Gastroesophageal sphincter (tissue), 4 donors: ENCODE measurements around the gene SND1. TPM values are rescaled to one million over a fixed set of nuclear protein-coding genes. Genes with fewer than 3 reads are reported as not detected.
"Not testable (repeated sequence)": the region's sequence is repeated elsewhere in the genome, so short reads cannot be mapped to it uniquely, and the experiment has no call there.

ENCODE experiments used
- ATAC-seq: fragments of 150-250 bp; one replicate; pipeline ENCODE4 v1.9.1; 2016; ENCODE audit warnings: mild to moderate bottlenecking, moderate library complexity
- H3K27ac ChIP-seq, 4 donors: fragments of 200-600 bp; sonication (generic) in 3 of 4; 1 replicate in 3 of 4; 2 replicates in 1 of 4; pipeline ENCODE4 v1.5.1; 2016 to 2019
- H3K27me3 ChIP-seq: fragments of 200-600 bp; sonication (generic); one replicate; pipeline ENCODE4 v1.5.1; 2019
- H3K36me3 ChIP-seq, 2 donors: fragments of 200-600 bp; sonication (generic); one replicate each; pipeline ENCODE4 v1.5.1; 2019; ENCODE audit warnings: control low read depth in 1 of 2
- H3K4me1 ChIP-seq, 3 donors: fragments of 200-600 bp; sonication (generic); 1 replicate in 2 of 3; 2 replicates in 1 of 3; pipeline ENCODE4 v1.5.1; 2016 to 2019; ENCODE audit warnings: control low read depth in 2 of 3
- H3K4me3 ChIP-seq, 2 donors: fragments of 200-600 bp; sonication (generic); one replicate each; pipeline ENCODE4 v1.5.1; 2019; ENCODE audit warnings: mild to moderate bottlenecking in 1 of 2, moderate library complexity in 1 of 2
- H3K9me3 ChIP-seq, 3 donors: fragments of 200-600 bp; sonication (generic); one replicate each; pipeline ENCODE4 v1.5.1; 2017 to 2019; ENCODE audit warnings: control low read depth in 2 of 3
- EP300 ChIP-seq: sonication (generic); formaldehyde crosslinking; IDR thresholded peaks from one replicate; pipeline ENCODE4 v1.6.1; 2017; ENCODE audit warnings: antibody characterized with exemption, mild to moderate bottlenecking
- POLR2A ChIP-seq, 2 donors: fragments of 450-650 bp; IDR thresholded peaks; one replicate each; pipeline ENCODE4 v1.6.1; 2017; ENCODE audit warnings: antibody characterized with exemption in 2 of 2, mild to moderate bottlenecking in 2 of 2, moderate library complexity in 1 of 2
- POLR2AphosphoS5 ChIP-seq: sonication (generic); formaldehyde crosslinking; IDR thresholded peaks from one replicate; pipeline ENCODE4 v1.6.1; 2017; ENCODE audit warnings: antibody characterized with exemption
- WGBS, 2 donors: methylation state at CpG; one replicate each; pipeline ENCODE4 v1.1.5; 2018; ENCODE audit warnings: low coverage in 1 of 2; 5-methylcytosine and 5-hydroxymethylcytosine counted together
- total RNA-seq, 4 donors: library from RNA; depleted of rRNA; stranded (reverse); fragments of >200 nt; gene quantifications; one replicate each; pipeline ENCODE4 v1.1.0, GENCODE V29; 2016
- TF ChIP-seq, protein P1 (sequence below), 4 experiments: fragments of 200-600 bp in 2 of 4; fragments of 450-650 bp in 2 of 4; sonication (generic) in 1 of 4; IDR thresholded peaks; one replicate each; pipeline ENCODE4 v1.5.1; 2017 to 2019; ENCODE audit warnings: antibody characterized with exemption in 4 of 4, mild to moderate bottlenecking in 2 of 4, moderate library complexity in 2 of 4

Gene SND1
- total RNA-seq, 4 donors from 2014 or later = 97.1 to 119 (median 103) TPM

- no peaks in the 10 kb centered on the region for H3K9me3 ChIP-seq
- no peak overlapping the region for H3K4me3 ChIP-seq
- H3K4me1 ChIP-seq = peaks cover 0 to 9% (median 0%) of the 10 kb centered on the region in 3 donors
- no peak for TF ChIP-seq POLR2A (IDR thresholded peaks at IDR 0.05)
- no peak overlapping the region for H3K27ac ChIP-seq
- ATAC-seq = no peak
- H3K27me3 ChIP-seq = no peaks in the 10 kb centered on the region
- 0 to 60% methylated on average over 1 to 2 of the region's 2 CpGs for WGBS, 2 donors
- no peaks in the 10 kb centered on the region for H3K36me3 ChIP-seq
These were observed 16.0 kb downstream of the SND1 start for GRCh38 chr7:127667759-127668530.

DNA sequence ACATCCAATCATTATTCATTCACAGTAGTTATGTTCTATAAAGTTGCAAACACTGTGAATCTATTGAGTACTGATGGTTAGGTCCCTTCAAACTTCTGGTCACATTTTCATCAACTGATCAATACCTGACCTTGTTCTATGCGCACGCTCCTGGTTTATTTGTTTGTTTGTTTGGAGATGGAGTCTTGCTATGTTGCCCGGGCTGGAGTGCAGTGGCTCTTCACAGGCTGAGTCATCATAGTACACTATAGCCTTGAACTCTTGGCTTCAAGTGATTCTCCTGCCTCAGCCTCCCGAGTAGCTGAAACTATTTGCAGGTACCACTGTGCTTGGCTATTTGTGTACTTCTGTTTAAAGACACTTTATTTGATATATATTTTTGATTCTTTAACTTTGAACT is 19.3 kb downstream of the SND1 start:
- peaks cover 0 to 17% (median 0%) of the 10 kb centered on the region in 3 donors for H3K4me1 ChIP-seq
- 89 to 94% methylated on average over 4 of the region's 4 CpGs for WGBS, 2 donors
- H3K4me3 ChIP-seq = no peak overlapping the region
- TF ChIP-seq EP300 = no peak
- no peak for TF ChIP-seq POLR2A (IDR thresholded peaks at IDR 0.05)
- TF ChIP-seq, protein P1, sequence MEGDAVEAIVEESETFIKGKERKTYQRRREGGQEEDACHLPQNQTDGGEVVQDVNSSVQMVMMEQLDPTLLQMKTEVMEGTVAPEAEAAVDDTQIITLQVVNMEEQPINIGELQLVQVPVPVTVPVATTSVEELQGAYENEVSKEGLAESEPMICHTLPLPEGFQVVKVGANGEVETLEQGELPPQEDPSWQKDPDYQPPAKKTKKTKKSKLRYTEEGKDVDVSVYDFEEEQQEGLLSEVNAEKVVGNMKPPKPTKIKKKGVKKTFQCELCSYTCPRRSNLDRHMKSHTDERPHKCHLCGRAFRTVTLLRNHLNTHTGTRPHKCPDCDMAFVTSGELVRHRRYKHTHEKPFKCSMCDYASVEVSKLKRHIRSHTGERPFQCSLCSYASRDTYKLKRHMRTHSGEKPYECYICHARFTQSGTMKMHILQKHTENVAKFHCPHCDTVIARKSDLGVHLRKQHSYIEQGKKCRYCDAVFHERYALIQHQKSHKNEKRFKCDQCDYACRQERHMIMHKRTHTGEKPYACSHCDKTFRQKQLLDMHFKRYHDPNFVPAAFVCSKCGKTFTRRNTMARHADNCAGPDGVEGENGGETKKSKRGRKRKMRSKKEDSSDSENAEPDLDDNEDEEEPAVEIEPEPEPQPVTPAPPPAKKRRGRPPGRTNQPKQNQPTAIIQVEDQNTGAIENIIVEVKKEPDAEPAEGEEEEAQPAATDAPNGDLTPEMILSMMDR (IDR thresholded peaks at IDR 0.05) = no peak
- no peak for TF ChIP-seq POLR2AphosphoS5
- no peaks in the 10 kb centered on the region for H3K36me3 ChIP-seq
- no peaks in the 10 kb centered on the region for H3K27me3 ChIP-seq
- ATAC-seq = no peak
- no peak overlapping the region for H3K27ac ChIP-seq
- H3K9me3 ChIP-seq = no peaks in the 10 kb centered on the region

- H3K27me3 ChIP-seq = no peaks in the 10 kb centered on the region
- H3K4me1 ChIP-seq = peaks cover 0 to 16% (median 0%) of the 10 kb centered on the region in 3 donors
- H3K9me3 ChIP-seq = no peaks in the 10 kb centered on the region
- no peak for ATAC-seq
- peaks cover 0 to 7% of the 10 kb centered on the region in 2 donors for H3K36me3 ChIP-seq
- no peak overlapping the region for H3K27ac ChIP-seq
- TF ChIP-seq EP300 (no peak), POLR2A (IDR thresholded peaks at IDR 0.05) (no peak), POLR2AphosphoS5 (no peak)
- TF ChIP-seq, protein P1 (IDR thresholded peaks at IDR 0.05) = no peak
- no peak overlapping the region for H3K4me3 ChIP-seq
- 33 to 43% methylated on average over 3 of the region's 3 CpGs for WGBS, 2 donors
These were observed 21.9 kb downstream of the SND1 start for GRCh38 chr7:127673902-127674301.

GRCh38 chr7:127674361-127674760 is 22.4 kb downstream of the SND1 start:
- H3K27me3 ChIP-seq = no peaks in the 10 kb centered on the region
- H3K4me1 ChIP-seq = peaks cover 0 to 21% (median 0%) of the 10 kb centered on the region in 3 donors
- no peak overlapping the region for H3K4me3 ChIP-seq
- WGBS, 2 donors = 83% methylated on average over 1 of the region's 1 CpG; no CpG with 5 or more reads in 1 of the 2 donors
- no peak overlapping the region for H3K27ac ChIP-seq
- peaks cover 0 to 7% of the 10 kb centered on the region in 2 donors for H3K36me3 ChIP-seq
- no peaks in the 10 kb centered on the region for H3K9me3 ChIP-seq
- ATAC-seq = no peak
- TF ChIP-seq POLR2A (IDR thresholded peaks at IDR 0.05) (no peak), POLR2AphosphoS5 (no peak), EP300 (no peak)
- TF ChIP-seq, protein P1 (IDR thresholded peaks at IDR 0.05) = no peak

- not testable (repeated sequence) for H3K4me3 ChIP-seq, H3K27ac ChIP-seq, H3K36me3 ChIP-seq, ATAC-seq, H3K27me3 ChIP-seq, H3K9me3 ChIP-seq
- H3K4me1 ChIP-seq = peaks cover 0 to 22% (median 0%) of the 10 kb centered on the region in 3 donors
- 66 to 67% methylated on average over 1 to 4 of the region's 4 CpGs for WGBS, 2 donors
These were observed 22.9 kb downstream of the SND1 start for GRCh38 chr7:127674923-127675322.

- peaks cover 0 to 22% (median 0%) of the 10 kb centered on the region in 3 donors for H3K4me1 ChIP-seq
- TF ChIP-seq, protein P1 (IDR thresholded peaks at IDR 0.05) = no peak
- no peak for TF ChIP-seq POLR2A (IDR thresholded peaks at IDR 0.05)
- TF ChIP-seq POLR2AphosphoS5 = no peak
- TF ChIP-seq EP300 = no peak
- no peak overlapping the region for H3K27ac ChIP-seq
- ATAC-seq = no peak
- H3K9me3 ChIP-seq = no peaks in the 10 kb centered on the region
- no peaks in the 10 kb centered on the region for H3K27me3 ChIP-seq
- peaks cover 0 to 7% of the 10 kb centered on the region in 2 donors for H3K36me3 ChIP-seq
- H3K4me3 ChIP-seq = no peak overlapping the region
- WGBS, 2 donors = 83 to 90% methylated on average over 5 of the region's 5 CpGs
These were observed 23.7 kb downstream of the SND1 start for GRCh38 chr7:127675721-127676120.
